SK-N-MC (cell line): ENCODE data around the gene ZNF593.

Experiments
- FOXP2 ChIP-seq: optimal IDR thresholded peaks from 2 replicates; pipeline ENCODE3; 2011; ENCODE audit warnings: mild to moderate bottlenecking, moderate library complexity; ENCODE audit not compliant: insufficient read depth; ENCODE audit errors: extremely low read length, control extremely low read depth
- POLR2AphosphoS5 ChIP-seq: IDR thresholded peaks from 2 replicates; pipeline ENCODE4 v1.6.1; 2012; ENCODE audit warnings: mild to moderate bottlenecking, low read depth, low read length, borderline replicate concordance

GRCh38 chr1:26188477-26188876 lies 18.8 kb downstream of the ZNF593 start:
- no peak for TF ChIP-seq POLR2AphosphoS5
- no peak for TF ChIP-seq FOXP2
